HG02970 (cell line): ENCODE data around the gene MIDN.

Experiments
- ATAC-seq: cut with Tn5 transposase; IDR thresholded peaks from one replicate; pipeline ENCODE4 v1.9.1; 2021; ENCODE audit warnings: mild to moderate bottlenecking, moderate library complexity, moderate number of reproducible peaks; ENCODE audit not compliant: unreplicated experiment, low FRiP score

Gene MIDN

GRCh38 chr19:1278713-1279660 lies 30.6 kb downstream of the MIDN start:
- no peak for ATAC-seq

DNA sequence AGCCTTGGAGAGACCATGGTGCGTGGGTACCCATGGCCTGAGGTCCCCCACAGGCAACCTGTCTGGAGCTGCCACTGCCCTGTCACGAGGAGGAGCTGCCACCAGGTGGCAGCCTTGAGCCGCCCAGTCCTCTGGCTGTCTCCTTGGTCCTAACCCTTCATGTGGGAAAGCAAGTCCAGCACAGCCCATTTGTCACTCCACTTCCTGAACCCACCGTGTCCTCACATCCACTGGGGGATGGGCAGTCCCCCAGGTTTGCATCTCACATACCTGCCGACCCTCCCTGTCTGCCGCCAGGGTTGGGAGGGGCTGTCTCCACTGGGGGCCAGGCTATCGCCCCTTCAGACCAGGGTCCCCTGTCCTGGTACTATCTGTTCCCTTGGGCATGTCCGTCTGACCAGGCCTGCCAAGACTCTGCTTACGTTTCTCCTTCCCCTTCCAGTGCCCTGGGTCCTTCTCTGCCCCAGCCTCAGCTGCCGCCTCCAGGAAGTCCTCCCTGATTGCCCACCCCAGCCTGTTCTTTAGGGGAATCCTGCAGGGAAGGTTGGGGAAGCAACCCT lies 31.5 kb downstream of the MIDN start:
- ATAC-seq = no peak

- no peak for ATAC-seq
Measured at GRCh38 chr19:1280636-1281568, 32.5 kb downstream of the MIDN start.

DNA sequence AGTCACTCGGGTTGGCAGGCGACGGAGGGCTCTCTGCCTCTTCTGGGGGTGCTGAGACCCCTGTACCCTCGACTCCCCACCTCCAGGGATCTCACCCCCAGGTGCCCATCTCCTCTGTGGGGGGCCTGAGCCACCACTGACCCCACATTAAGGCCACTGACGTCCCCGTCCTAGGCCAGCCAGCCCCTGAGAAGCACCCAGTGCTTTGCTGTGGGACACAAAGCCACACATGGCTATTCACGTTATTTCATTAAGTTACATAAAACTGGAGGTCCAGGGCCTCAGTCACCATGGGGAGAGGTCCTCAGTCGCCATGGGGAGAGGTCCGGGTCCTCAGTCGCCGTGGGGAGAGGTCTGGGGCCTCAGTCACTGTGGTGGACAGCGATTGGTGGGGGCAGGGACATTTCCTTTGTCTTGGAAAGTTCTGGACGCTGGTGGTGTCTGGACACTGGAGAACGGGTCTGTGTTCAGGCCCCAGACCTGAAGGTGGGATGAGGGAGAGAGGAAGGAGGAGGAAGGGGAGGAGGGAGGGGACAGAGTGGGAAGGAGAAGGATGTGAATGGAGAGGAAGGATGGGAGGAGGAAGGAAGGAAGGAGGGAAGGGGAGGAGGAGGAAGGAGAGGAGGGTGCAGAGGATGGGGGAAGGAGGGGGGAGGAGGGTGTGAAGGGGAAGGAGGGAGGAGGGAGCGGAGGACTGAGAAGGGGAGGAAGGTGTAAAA lies 33.3 kb downstream of the MIDN start:
- no peak for ATAC-seq

- ATAC-seq = no peak
Measured at GRCh38 chr19:1282588-1283206, 34.3 kb downstream of the MIDN start.

- no peak for ATAC-seq
Measured at GRCh38 chr19:1283207-1283916, 35.0 kb downstream of the MIDN start.

DNA sequence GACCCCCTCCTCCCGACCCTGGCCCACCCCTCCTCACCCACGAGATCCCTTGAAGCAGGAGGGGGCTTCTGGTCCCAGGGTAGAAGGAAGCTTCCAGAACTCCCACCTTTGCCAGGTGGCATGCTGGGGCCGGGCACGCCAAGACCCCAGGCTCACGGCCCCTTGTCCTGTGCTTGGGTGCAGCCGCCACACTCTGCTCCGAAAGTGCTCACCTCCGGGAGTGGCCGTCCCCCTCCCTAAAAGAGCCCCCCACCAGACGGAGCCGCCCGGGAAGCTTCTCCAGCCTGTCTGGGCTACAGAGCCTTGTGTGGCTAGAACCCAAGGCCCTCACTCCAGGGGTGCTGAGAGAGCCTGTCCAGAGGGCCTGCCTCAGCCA lies 35.5 kb downstream of the MIDN start:
- no peak for ATAC-seq

DNA sequence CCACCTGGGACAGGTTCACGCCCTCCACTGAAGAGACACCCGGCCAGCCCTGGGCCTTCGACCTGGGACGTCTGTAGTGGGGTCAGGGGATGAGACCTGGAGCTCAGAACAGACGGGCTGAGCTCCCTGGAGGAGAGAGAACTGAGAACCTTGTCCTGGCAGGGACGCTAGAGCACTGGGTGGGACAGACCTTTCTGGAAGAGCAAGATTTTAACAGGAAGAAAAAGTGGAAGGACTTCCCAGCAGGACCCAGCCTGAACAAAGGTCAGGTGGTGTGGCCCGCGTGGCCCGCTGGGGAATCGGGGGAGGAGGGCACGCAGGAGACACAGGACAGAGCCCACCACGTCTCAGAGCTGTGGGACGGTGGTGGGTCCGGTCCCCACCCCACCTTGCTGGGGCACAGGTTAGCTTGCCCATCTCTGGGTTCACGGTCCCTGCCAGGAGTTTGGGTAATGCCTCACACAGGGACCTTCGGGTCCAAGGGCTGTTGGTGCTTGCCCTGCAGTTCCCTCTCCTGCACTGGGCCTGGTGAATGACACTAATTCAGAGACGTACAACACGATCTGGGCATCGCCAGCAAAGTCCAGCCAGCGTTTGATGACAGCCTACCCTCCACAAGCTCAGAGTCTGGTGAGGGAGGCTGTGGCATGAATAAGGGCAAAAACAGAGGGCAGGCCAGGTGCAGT lies 36.1 kb downstream of the MIDN start:
- ATAC-seq = no peak

- ATAC-seq = no peak
Measured at GRCh38 chr19:1284979-1285736, 36.8 kb downstream of the MIDN start.

DNA sequence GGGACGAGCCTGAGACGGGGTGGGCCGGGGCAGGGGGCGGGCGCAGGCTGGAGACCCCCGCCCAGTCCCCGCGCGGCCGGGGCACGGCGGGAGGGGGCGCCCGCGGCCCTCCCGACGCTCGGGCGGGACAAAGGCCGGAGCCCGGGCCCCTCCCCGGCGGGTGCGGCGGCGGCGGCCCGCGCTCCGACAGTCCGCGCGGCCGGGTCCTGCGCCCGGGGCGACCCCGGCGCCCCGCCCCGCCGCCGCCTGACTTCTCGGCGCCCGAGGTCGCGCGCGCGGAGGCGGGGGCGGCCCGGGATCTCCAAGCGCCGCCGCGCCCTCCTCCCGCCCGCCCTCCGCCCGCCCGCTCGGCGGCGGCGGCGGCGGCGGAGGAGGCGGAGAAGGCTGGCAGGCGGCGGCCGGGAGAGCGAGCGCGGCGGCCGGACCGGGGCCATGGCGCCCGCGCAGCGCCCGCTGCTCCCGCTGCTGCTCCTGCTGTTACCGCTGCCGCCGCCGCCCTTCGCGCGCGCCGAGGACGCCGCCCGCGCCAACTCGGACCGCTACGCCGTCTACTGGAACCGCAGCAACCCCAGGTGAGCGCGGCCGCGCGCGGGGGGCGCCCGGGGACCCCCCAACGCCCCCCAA lies 37.5 kb downstream of the MIDN start, which contains the start of gene EFNA2:
Gene EFNA2 (plus strand): TSS at position 137 of the 624 bp plus-strand sequence. CDS start 296 bp downstream, at position 433.
- ATAC-seq = no peak

GRCh38 chr19:1286487-1287353 lies 38.3 kb downstream of the MIDN start:
- ATAC-seq = no peak

DNA sequence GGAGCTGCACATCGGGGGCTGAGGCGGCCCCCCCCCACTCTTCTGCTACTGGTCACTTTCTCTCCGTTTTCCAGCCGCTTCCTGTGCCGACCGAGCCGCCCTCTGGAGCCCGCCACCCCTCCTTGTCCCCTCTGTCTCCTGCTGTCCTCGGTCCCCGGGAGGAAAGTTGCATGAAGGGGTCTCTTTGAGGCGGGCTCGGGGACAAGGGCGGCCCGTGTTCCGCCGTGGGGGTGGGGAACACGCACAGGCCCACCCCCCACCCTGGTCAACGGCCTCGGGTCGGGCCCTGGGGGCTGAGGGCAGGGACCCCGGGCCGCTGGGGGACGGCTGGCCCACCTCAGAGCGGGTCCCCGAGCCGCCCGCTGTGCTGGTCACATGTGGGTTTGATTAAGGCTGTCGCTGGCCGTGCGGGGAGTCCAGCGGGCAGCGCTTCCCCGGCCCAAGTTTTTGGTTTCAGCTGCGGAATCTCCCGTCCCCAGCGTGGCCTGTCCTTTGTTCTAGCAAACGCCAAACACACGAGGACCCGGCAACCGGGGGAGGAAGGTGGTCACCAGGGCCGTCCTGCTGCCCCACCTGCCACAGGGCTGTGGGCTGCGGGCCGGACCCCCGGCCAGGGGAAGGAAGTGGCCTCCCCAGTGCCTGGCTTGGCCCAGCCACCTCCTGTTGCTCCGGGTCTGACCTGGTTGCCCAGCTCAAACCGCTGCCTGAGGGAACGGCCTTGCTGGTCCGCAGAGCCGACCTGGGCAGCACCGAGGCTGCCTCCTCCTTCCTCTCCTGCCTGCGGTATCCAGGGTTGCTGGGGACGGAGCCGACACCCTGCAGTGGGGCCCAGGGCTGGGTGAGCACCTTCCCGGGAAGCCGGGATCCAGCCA lies 39.2 kb downstream of the MIDN start:
- ATAC-seq = no peak

GRCh38 chr19:1288226-1288612 lies 39.8 kb downstream of the MIDN start:
- no peak for ATAC-seq

DNA sequence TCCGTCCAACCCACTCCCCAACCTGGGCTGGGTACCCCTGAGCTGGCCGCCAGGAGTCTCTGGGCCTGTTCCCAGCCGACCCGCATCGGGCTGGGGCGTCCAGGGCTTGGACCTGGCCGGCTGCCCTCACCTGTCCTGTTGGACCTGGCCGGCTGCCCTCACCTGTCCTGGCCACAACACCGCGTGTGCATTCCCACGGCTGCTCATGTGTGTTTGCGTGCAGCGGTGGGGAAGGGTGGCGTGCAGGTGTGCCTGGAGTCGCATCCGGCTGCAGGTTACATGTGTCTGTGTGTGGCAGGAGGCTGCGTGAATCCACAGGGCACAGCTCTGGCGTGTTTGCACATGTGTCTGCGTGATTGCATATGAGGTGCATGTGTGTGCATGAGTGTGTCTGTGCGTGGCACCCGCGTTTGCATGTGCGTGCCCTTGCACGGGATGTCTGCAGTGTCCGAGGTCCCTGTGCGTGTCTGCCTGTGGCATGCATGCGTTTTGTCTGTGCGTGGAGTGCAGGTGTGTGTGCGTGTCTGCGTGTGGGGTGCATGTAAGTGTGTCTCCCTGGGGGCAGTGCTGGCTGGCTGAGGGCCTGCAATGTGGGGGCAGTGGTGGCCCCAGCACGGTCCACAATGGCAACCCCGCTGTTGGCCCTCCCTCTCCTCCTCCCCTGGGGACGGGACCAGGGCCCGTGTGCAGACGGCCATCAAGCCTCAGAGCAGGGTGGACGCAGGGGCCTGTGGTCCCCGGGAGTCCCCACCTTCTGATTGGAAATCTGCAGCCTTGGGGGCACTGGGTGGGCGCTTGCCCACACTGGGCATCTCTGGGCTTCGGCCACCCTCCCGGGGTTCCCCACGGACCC lies 40.7 kb downstream of the MIDN start:
- no peak for ATAC-seq

DNA sequence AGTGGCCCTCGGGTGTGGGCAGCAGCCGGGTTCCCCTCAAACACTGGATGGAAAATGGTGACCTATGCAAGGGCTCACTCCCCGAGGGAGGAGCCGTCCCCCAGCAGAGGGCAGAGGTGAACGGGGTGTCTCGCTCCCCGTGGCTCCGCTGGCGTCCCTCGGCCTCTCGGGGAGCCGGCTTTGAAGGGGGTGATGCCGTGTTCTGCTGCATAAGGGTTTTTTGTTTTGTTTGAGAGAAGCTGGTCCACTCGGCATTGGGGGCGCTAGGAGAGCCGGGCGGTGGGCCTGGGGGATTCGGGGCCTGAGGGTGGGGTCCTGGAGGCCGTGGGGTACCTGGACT lies 41.3 kb downstream of the MIDN start:
- no peak for ATAC-seq
